GM13977 (cell line): Measurements from ENCODE around the gene NR4A3.

Experiments
- DNase-seq: peaks from one replicate; pipeline ENCODE4 v3.0.0; 2012; ENCODE audit warnings: low spot score
- CTCF ChIP-seq: IDR thresholded peaks from 2 replicates; pipeline ENCODE4 v1.5.1; 2012; ENCODE audit warnings: mild to moderate bottlenecking, control low read depth; ENCODE audit not compliant: insufficient read depth; ENCODE audit errors: extremely low read depth, missing control alignments
- in situ Hi-C: fragments of 300-500 bp; cut with MboI; formaldehyde crosslinking; loops from one replicate; pipeline ENCODE4 v1.12.0; 2022; ENCODE audit warnings: low sequenced_read_pairs, low pct_unique_long_range_greater_than_20kb, mixed read lengths, inconsistent platforms; ENCODE audit not compliant: unreplicated experiment

NR4A3 gene

GRCh38 chr9:99876190-99876589, 54.5 kb downstream of the NR4A3 start:
- in situ Hi-C loops = no loop called here
- DNase-seq = no peak
- TF ChIP-seq CTCF = no peak

GRCh38 chr9:99878651-99879050, 57.0 kb downstream of the NR4A3 start:
- no peak for TF ChIP-seq CTCF
- no peak for DNase-seq
- in situ Hi-C loops = no loop called here

- no peak for TF ChIP-seq CTCF
- no peak for DNase-seq
- in situ Hi-C loops = no loop called here
Observed at GRCh38 chr9:99881769-99882168, 60.1 kb downstream of the NR4A3 start.

- no peak for DNase-seq
- in situ Hi-C loops = no loop called here
Observed at GRCh38 chr9:99885747-99886146, 64.1 kb downstream of the NR4A3 start.

GRCh38 chr9:99889120-99889519, 67.4 kb downstream of the NR4A3 start:
- TF ChIP-seq CTCF = peak; percentile 31
- in situ Hi-C loops = no loop called here
- DNase-seq = no peak

More at GRCh38 chr9:99885747-99886146, 64.1 kb downstream of the NR4A3 start:
- TF ChIP-seq CTCF = no peak

GRCh38 chr9:99894826-99895225, 73.1 kb downstream of the NR4A3 start:
- in situ Hi-C loops = no loop called here
- no peak for TF ChIP-seq CTCF
- no peak for DNase-seq

GRCh38 chr9:99895510-99895909, 73.8 kb downstream of the NR4A3 start:
- no peak for TF ChIP-seq CTCF
- in situ Hi-C loops = no loop called here
- no peak for DNase-seq
